ENCODE data around the gene HLA-DMB.

Gene HLA-DMB

GRCh38 chr6:32976334-32977069, 35.7 kb upstream of the HLA-DMB start:
- TF ChIP-seq JUND (IDR thresholded peaks at IDR 0.05; ENCODE audit: low read depth): no peak
- DNase-seq (ENCODE audit: low read depth in 1 of 2, low spot score in 1 of 2): no peak
- in situ Hi-C loops (cut with HindIII; ENCODE audit: low pct_unique_long_range_greater_than_20kb, low sequenced_read_pairs): no loop called here

- in situ Hi-C loops (cut with HindIII; ENCODE audit: low pct_unique_long_range_greater_than_20kb, low sequenced_read_pairs): no loop called here
- no peak for TF ChIP-seq JUND (IDR thresholded peaks at IDR 0.05; ENCODE audit: low read depth)
- DNase-seq (ENCODE audit: low read depth in 1 of 2, low spot score in 1 of 2): no peak
Observed at GRCh38 chr6:32975886-32976285, 35.1 kb upstream of the HLA-DMB start.

GRCh38 chr6:32974541-32975308, 33.9 kb upstream of the HLA-DMB start:
- TF ChIP-seq JUND (IDR thresholded peaks at IDR 0.05; ENCODE audit: low read depth): no peak
- in situ Hi-C loops (cut with HindIII; ENCODE audit: low pct_unique_long_range_greater_than_20kb, low sequenced_read_pairs): no loop called here
- no peak for DNase-seq (ENCODE audit: low read depth in 1 of 2, low spot score in 1 of 2)

GRCh38 chr6:32974016-32974333, 33.1 kb upstream of the HLA-DMB start:
- no peak for TF ChIP-seq JUND (IDR thresholded peaks at IDR 0.05; ENCODE audit: low read depth)
- DNase-seq (ENCODE audit: low read depth in 1 of 2, low spot score in 1 of 2): no peak
- in situ Hi-C loops (cut with HindIII; ENCODE audit: low pct_unique_long_range_greater_than_20kb, low sequenced_read_pairs): no loop called here

GRCh38 chr6:32973144-32974015, 32.6 kb upstream of the HLA-DMB start:
- TF ChIP-seq JUND (IDR thresholded peaks at IDR 0.05; ENCODE audit: low read depth): no peak
- no peak for DNase-seq (ENCODE audit: low read depth in 1 of 2, low spot score in 1 of 2)
- in situ Hi-C loops (cut with HindIII; ENCODE audit: low pct_unique_long_range_greater_than_20kb, low sequenced_read_pairs): no loop called here

GRCh38 chr6:32972353-32973143, 31.7 kb upstream of the HLA-DMB start:
- TF ChIP-seq JUND (IDR thresholded peaks at IDR 0.05; ENCODE audit: low read depth): no peak
- no peak for DNase-seq (ENCODE audit: low read depth in 1 of 2, low spot score in 1 of 2)
- in situ Hi-C loops (cut with HindIII; ENCODE audit: low pct_unique_long_range_greater_than_20kb, low sequenced_read_pairs): no loop called here

GRCh38 chr6:32971581-32972352, 30.9 kb upstream of the HLA-DMB start:
- peak; percentile 69 for TF ChIP-seq JUND (IDR thresholded peaks at IDR 0.05; ENCODE audit: low read depth)
- peak; percentile 77 to 100 for DNase-seq (ENCODE audit: low read depth in 1 of 2, low spot score in 1 of 2)
- in situ Hi-C loops (cut with HindIII; ENCODE audit: low pct_unique_long_range_greater_than_20kb, low sequenced_read_pairs): no loop called here

- TF ChIP-seq JUND (IDR thresholded peaks at IDR 0.05; ENCODE audit: low read depth): no peak
- no peak for DNase-seq (ENCODE audit: low read depth in 1 of 2, low spot score in 1 of 2)
- in situ Hi-C loops (cut with HindIII; ENCODE audit: low pct_unique_long_range_greater_than_20kb, low sequenced_read_pairs): no loop called here
Observed at GRCh38 chr6:32971242-32971580, 30.4 kb upstream of the HLA-DMB start.

GRCh38 chr6:32970413-32971241, 29.8 kb upstream of the HLA-DMB start:
- peak; percentile 22 to 94 for DNase-seq (ENCODE audit: low read depth in 1 of 2, low spot score in 1 of 2)
- in situ Hi-C loops (cut with HindIII; ENCODE audit: low pct_unique_long_range_greater_than_20kb, low sequenced_read_pairs): no loop called here
- TF ChIP-seq JUND (IDR thresholded peaks at IDR 0.05; ENCODE audit: low read depth): no peak

- in situ Hi-C loops (cut with HindIII; ENCODE audit: low pct_unique_long_range_greater_than_20kb, low sequenced_read_pairs): no loop called here
- peak in 1 of 2 experiments; percentile 97 for DNase-seq (ENCODE audit: low read depth in 1 of 2, low spot score in 1 of 2)
- 0 out of 2 replicates have a peak, but pooled peaks have one; percentile 41 for TF ChIP-seq JUND (IDR thresholded peaks at IDR 0.05; ENCODE audit: low read depth)
Observed at GRCh38 chr6:32969685-32970412, 29.0 kb upstream of the HLA-DMB start.

All from T47D (cell line).